NCI-H2029 treated with DMSO at 0.1 percent for 48 hours (cell line): ENCODE data around the gene PHAF1.

ENCODE experiments used
- DNase-seq: peaks from one replicate; lab custom pipeline; 2025; lab: John Stamatoyannopoulos, UW

PHAF1 gene

GRCh38 chr16:67180166-67180565 is 70.4 kb downstream of the PHAF1 start:
- no peak for DNase-seq

DNA sequence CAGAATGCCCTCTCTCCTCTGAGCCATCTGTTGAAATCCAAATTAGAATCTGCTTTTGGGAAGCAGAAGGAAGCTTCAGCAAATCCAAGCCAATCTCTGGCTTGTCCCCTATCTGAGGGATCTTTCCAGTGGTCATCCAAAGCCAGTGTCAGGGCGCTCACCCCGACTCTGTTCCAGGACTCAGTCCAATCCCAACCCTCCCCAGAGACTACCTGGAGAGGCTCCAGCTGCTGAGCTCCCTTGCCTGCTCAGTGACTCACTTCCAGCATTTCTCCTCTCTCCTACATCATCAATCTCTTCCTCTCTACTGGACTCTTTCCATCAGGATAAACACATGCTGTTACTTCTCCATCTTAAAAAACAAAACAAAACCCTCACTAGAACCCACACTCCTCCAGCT is 71.6 kb downstream of the PHAF1 start:
- DNase-seq = no peak

GRCh38 chr16:67182288-67182687 is 72.5 kb downstream of the PHAF1 start:
- no peak for DNase-seq

GRCh38 chr16:67183284-67183626 is 73.5 kb downstream of the PHAF1 start:
- DNase-seq = no peak

DNA sequence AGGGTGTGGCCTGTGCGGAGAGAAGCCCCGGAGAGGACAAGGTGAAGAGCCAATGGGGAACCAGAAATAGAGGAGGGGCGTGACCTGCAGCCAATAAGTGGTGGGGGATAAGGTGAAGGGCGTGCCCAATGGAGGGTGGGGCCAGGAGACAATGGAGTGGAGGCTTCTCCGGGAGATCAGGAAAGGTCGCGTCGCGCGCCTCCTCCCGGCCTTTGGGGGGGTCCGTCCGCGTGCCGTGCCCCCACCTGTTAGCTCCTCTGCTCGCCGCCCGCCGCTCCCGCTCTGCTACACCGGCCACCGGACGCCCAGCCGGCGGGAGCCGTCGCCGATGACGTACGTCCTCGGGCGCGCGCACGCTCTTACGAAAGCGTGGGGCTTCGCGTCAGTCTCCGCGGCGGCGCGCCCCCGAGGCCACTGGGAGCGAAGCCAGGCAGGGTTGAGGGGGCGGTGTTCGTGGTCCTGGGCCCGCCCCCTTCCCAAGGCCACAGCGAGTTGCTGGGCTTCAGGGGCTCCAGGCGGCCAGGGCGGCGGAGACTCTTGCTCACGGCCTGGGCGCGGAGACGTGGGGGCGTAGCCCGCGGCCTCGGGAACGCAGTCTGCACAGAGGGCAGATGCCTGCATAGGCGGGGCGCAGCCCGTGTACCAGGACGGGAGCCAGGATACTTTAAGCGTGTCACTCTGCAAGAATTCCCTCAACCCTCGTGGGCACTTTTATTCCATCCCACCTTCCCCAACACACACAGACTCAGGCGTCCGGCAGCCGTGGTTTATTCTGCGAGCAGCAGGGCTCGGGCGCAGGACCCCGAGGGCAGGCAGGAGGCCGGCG is 74.1 kb downstream of the PHAF1 start, which contains the start of gene MATCAP1:
TSS of gene MATCAP1 (minus strand) at position 337 of the 826 bp plus-strand sequence. CDS start 3,353 bp downstream, outside the sequence.
- DNase-seq = peak; percentile 87

DNA sequence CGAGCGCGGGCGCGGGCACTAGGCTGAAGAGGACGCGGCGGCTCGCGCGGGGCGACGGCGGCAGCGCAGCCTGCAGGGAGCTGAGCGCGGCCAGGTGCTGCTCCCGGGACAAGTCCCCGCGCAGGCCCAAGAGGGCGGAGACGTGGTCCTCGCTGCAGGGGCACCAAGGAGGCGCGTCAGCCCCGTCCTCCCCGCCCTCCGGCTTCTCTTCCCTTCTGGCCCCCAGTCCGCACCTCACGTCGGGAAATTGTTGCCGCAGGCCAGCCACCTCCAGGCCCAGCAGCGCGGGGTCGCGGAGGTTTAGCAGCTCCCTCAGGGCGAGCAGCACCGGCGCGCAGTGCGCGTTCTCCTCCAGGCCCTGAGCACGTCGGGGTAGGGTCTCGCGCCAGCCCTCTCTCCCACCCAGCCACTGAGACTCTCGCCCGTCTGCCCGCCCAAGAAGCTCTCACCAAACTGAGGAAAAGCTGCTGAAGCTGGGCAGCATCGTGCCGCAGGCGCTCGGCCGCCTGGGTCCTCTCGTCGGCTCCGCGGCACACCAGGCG is 74.8 kb downstream of the PHAF1 start:
- no peak for DNase-seq

DNA sequence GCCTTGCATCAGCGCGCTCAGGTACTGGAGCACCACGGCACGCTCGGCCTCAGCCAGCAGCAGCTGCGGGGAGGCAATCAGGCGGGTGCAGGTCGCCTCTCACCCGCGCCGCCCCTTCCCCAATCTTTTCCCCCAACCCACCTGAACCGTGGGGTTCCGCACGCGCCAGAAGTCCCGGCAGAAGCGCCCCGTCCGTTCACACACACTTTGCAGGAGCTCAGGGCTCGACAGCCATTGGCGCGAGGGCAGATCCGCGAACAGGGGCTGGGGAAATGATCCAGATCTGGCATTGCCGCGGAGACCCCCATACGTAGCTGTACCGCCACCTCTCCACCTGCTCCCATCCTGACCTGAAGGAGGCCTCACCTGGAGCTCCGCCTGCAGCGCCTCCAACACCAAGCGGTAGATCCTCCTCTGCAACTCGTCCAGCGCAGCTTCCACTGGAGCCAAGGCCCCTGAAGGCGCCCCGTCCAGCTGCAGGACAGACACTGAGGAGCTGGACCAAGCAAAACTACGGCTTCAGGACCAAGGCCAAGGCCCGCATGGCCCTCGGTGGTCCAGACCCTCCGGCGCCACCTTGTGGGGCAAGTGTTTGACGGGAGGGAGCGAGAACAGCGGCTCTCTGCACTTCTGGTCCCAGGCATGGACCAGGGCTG is 75.4 kb downstream of the PHAF1 start:
- no peak for DNase-seq

GRCh38 chr16:67185651-67186134 is 76.0 kb downstream of the PHAF1 start:
- DNase-seq = no peak

- no peak for DNase-seq
Observed at GRCh38 chr16:67186550-67186950, 76.8 kb downstream of the PHAF1 start.

- DNase-seq = no peak
Observed at GRCh38 chr16:67187175-67187890, 77.6 kb downstream of the PHAF1 start.

- DNase-seq = no peak
Observed at GRCh38 chr16:67188323-67188722, 78.6 kb downstream of the PHAF1 start.

DNA sequence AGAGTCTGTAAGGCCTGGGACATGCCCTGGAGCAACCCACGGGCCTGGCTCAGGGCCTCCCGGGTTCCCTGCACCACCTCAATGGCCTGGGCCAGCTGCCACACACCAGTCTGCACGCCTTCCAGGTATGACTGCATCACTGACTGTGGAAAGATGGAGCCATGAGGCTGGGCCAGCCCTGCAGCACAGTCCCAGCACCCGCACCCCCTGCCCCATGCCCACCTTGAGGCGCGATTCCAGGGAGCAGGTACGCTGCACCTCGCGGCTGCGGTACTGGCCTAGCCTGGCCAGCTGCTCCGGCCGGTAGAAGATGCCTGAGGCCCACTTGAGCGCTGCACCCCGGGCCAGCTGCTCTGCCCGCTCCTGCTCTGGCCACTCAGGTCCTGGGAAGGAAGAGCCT is 79.1 kb downstream of the PHAF1 start:
- no peak for DNase-seq

DNA sequence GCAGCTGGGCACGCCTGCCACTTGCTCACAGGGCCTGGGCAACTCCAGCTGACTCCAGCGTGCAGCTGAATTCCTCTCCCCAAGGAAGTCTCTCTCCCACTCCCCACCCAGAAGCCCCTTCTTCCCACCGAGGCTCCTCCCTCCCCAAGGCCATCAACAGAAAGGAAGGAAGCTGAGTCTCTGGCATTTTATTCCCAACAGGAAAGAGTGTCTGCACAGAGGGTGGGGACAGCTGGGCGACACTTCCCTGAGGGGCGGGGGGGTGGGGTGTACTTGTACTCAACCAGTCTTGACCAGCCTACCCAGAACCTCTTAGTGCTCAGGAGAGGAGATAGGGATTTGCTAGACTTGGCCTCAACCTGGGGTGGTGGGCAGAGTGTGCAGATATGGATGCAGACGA is 80.3 kb downstream of the PHAF1 start, which contains the start of gene EXOC3L1:
TSS of gene EXOC3L1 (minus strand) at position 96 of the 400 bp plus-strand sequence. CDS start 460 bp downstream, outside the sequence.
- no peak for DNase-seq

DNA sequence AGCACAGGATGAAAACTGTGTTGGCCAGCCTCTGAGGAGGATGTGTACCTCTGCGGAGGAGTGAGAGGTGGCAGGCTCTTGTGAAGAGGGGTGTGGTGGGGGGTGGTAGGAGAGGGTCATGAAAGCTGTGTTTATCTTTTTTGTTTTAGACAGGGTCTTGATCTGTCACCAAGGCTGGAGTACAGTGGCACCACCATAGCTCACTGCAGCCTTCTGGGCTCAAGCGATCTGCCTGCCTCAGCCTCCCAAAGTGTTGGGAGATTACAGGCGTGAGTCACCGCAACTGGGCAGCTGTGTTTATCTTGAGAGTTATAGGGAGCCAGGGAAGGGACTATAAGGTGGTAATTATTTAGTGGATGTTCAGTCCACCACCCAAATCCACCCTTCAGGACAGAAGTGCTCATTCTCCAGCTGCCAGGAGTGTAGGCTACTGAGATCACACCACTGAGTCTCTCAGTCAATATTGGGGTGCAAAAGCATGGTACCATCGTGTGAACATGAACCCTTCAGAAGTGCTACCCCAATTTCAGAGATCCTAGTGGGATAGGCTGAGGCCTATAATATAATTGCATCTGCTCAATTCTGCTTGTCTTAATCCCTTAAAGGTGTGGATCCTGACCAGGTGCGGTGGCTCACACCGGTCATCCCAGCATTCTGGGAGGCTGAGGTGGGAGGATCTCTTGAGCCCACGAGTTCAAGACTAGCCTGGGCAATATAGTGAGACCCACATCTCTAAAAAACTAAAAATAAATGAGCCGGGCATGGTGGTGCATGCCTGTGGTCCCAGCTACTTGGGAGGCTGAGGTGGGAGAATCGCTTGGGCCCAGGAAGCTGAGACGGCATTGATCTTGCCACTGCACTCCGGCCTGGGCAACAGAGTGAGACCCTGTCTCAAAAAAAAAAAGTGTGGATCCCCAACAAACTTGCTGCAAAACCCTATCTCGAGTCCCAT is 81.0 kb downstream of the PHAF1 start:
- no peak for DNase-seq

DNA sequence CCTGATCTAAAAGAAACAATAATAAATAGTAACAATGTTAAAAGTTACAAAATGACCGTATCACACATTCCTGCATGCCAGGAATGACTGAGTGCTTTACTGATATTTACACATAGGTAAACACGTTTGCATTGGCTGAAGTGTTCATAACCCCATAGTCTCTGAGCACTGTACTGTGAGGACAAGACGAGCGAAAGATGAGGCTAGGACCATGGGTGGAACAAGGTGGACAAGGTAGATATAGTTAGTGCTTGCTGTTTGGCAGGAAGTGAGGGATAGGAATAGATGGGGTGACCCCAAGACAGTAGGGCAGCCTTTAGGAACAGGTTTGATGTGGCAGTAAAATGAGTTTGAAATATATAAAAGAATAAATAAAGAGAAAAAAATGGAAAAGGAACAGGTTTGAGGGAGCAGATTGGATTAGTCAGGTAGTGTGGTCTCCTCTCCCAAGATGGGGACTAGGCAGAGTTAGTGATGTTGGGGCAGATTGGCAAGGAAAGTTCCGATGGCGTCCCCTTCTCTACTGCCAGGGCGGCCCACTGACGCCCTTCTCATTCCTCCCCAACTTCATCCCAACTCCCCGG is 81.8 kb downstream of the PHAF1 start:
- no peak for DNase-seq

DNA sequence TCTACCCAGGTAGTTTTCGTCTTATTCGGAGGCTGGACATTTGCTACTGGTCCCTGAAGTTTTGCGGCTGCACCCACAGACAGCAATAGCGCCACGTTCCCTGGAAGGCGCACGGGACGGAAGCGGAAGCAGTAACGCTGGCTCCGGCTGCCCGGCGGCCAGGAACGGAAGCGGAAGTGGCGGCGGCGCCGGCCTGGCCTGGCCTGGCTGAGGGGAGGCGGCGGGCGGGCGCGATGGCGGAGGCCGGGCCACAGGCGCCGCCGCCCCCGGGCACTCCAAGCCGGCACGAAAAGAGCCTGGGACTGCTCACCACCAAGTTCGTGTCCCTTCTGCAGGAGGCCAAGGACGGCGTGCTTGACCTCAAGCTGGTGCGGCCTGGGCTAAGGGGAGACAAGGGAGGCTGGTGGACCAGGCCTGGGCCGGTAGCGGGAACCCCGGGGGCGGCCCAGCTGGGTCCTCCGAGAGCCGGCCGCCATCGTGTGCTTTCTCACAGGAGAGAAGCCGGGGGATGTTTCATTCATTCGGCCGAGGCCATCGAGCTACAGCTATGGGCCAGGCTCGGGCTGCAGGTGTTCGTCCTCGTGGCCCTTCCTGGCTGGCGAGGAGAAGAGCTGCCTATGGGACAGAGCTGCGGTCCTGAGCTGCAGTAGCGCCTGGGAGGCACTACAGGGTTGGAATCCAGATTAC is 82.4 kb downstream of the PHAF1 start, which contains the start of gene E2F4:
TSS of gene E2F4 (plus strand) at position 161 of the 687 bp plus-strand sequence. CDS start at position 234, 73 bp downstream.
- DNase-seq = peak; percentile 31

- DNase-seq = no peak
Observed at GRCh38 chr16:67192781-67193361, 83.1 kb downstream of the PHAF1 start.

GRCh38 chr16:67193536-67193935 is 83.8 kb downstream of the PHAF1 start:
- no peak for DNase-seq

DNA sequence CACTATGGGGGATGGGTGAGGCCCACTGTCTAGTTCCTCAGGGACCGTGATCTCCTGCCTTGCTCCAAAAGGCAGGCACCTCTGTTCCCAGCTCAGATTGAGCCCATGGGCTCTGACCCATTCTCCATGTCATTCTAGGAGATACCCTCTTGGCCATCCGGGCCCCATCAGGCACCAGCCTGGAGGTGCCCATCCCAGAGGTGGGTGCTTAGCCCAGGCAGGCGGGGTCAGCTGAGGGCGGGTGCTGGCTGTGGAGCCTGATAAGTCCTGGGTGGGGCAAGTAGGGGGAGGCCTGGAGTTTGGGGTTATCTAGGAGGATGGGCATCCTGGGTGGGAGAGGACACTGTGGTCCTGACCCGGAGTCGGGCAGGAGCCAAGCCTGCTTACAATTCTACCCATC is 84.5 kb downstream of the PHAF1 start:
- DNase-seq = no peak

GRCh38 chr16:67195676-67196075 is 85.9 kb downstream of the PHAF1 start:
- no peak for DNase-seq
